AG04450 (cell line): ENCODE results near the gene NUDT3. TPM values are rescaled to one million over a fixed set of nuclear protein-coding genes. Genes with fewer than 3 reads are reported as not detected.
A peak's percentile ranks its signal among the peaks of the same experiment; 100 is the strongest.

Experiments used
- CTCF ChIA-PET: fragments of 300-600, 350-600 bp; formaldehyde crosslinking; extraction: SDS; loops from one replicate; lab custom pipeline; 2022; ENCODE audit warnings: antibody characterized with exemption, inconsistent platforms; lab: Charles Lee
- POLR2A ChIA-PET: fragments of 350-600 bp; formaldehyde crosslinking; extraction: SDS; loops from one replicate; lab custom pipeline; 2021; ENCODE audit warnings: antibody characterized with exemption, inconsistent platforms; lab: Yijun Ruan, JAX
- DNase-seq: peaks from one replicate; pipeline ENCODE4 v3.0.0-alpha.2; 2011; ENCODE audit warnings: low read depth, low spot score
- H3K27ac ChIP-seq: one replicate; pipeline ENCODE4 v1.5.1; 2012; ENCODE audit warnings: low read depth, low read length, control low read depth
- H3K27me3 ChIP-seq: one replicate; pipeline ENCODE4 v1.6.0; 2012; ENCODE audit warnings: low read length; ENCODE audit not compliant: control insufficient read depth, insufficient read depth
- H3K4me3 ChIP-seq: 2 replicates; pipeline ENCODE4 v1.5.1; 2011; ENCODE audit warnings: mild to moderate bottlenecking, low read depth, low read length, control low read depth
- H3K9me3 ChIP-seq: 2 replicates; pipeline ENCODE4 v1.5.1; 2012; ENCODE audit warnings: low read length; ENCODE audit not compliant: control insufficient read depth, insufficient read depth
- polyA plus RNA-seq: library from polyadenylated mRNA; depleted of rRNA; stranded (reverse); fragments of >200 nt; gene quantifications from 2 replicates; pipeline ENCODE4 v1.2.3, GENCODE V29; 2011
- TF ChIP-seq, protein P1 (sequence below): IDR thresholded peaks from 2 replicates; pipeline ENCODE4 v1.5.1; 2011; ENCODE audit warnings: low read depth, low read length, control low read depth, inconsistent platforms

Gene NUDT3
- polyA plus RNA-seq, 1 experiment, result 26.7 TPM

DNA sequence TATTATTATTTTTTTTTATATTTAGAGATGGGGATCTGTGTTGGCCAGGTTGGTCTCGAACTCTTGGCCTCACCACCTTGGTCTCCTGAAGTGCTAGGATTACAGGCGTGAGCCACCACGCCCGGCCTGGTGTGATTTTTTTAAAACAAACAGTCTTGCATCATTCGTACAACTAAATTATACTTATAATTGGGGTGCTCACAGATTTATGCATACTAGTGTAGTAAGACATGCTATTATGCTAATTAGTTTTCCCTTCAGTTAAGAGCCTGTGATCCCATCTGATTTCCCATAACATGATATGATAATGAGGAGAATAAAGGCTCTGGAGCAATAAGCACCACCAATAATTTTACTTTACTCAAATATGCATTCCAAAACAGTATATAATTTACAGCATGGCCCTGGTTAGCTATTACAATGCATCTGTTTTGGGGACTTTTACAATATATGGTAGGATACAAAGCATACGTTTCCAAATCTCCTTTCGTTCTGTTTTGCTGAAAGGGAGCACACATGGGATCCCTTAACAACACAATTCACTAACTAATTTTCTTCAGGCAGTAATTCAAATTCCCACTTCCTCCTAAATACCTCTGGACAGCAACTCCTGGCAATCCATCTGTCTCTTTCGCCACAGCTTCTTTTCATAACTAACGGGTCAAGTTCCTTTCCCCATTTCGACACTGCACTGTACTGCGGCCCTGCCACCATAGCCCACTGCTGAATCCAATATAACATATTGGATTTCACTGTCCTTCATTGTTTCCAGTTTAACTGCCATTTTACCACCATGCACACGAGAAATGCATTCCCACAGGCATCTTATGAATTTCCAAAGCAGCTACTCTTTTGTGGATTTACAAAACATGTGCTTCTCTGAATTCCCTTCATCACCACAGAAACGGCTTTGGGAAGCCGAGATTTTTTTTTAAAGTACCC lies 1.7 kb downstream of the NUDT3 start:
- H3K27me3 ChIP-seq, result no peaks in the 10 kb centered on the region
- H3K9me3 ChIP-seq, result no peaks in the 10 kb centered on the region
- DNase-seq, result no peak
- ChIA-PET CTCF (interaction anchor here (0.7 to 2.4 kb wide), 3 partner anchors 26 to 147 kb away, joined by 5 to 18 read pairs (median 6); partner anchors contain the start of gene SMIM29), POLR2A (interaction anchor here (0.7 to 2.2 kb wide), 5 partner anchors 25 to 167 kb away, joined by 3 to 8 read pairs (median 4); partner anchors contain the start of gene SMIM29)
- TF ChIP-seq, protein P1, sequence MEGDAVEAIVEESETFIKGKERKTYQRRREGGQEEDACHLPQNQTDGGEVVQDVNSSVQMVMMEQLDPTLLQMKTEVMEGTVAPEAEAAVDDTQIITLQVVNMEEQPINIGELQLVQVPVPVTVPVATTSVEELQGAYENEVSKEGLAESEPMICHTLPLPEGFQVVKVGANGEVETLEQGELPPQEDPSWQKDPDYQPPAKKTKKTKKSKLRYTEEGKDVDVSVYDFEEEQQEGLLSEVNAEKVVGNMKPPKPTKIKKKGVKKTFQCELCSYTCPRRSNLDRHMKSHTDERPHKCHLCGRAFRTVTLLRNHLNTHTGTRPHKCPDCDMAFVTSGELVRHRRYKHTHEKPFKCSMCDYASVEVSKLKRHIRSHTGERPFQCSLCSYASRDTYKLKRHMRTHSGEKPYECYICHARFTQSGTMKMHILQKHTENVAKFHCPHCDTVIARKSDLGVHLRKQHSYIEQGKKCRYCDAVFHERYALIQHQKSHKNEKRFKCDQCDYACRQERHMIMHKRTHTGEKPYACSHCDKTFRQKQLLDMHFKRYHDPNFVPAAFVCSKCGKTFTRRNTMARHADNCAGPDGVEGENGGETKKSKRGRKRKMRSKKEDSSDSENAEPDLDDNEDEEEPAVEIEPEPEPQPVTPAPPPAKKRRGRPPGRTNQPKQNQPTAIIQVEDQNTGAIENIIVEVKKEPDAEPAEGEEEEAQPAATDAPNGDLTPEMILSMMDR, result no peak
- H3K4me3 ChIP-seq, result peak overlapping the region; percentile 77
- H3K27ac ChIP-seq, result peak overlapping the region; percentile 52

DNA sequence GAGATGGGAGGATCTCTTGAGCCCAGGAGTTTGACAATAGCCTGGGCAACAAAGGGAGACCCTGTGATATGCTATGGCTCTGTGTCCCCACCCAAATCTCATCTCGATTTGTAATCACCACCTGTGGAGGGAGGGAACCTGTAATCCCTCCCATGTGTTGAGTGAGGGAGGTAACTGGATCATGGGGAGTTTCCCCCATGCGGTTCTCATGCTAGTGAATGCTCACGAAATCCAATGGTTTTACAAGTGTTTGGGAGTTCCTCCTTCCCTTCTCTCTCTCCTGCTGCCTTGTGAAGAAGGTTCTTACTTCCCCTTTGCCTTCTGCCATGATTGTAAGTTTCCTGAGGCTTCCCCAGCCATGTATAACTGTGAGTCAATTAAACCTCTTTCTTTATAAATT lies 3.4 kb downstream of the NUDT3 start:
- TF ChIP-seq, protein P1, result no peak
- ChIA-PET POLR2A (no interaction called here), CTCF (no interaction called here)
- DNase-seq, result no peak
- Histone ChIP-seq H3K27ac (no peak overlapping the region), H3K9me3 (no peaks in the 10 kb centered on the region), H3K27me3 (no peaks in the 10 kb centered on the region), H3K4me3 (no peak overlapping the region)

DNA sequence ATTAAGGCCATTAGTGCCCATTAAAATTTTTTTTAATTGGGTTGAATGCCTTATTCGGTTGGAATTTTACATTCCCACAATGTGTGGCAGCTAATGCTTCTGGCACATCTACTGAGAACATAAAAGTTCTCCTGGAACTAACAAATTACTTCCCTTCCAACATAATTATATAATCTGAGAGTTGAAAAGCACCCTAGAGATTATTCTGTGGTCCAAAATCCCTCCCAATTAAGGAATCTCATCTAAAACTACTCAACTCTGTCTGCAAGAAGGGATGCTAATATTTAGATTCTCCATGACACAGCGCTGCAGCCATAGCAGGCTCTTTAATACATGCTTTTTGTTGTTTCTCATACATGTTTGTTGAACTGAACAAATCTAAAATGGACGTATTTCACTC lies 4.0 kb downstream of the NUDT3 start:
- TF ChIP-seq, protein P1, result no peak
- no peaks in the 10 kb centered on the region for H3K27me3 ChIP-seq
- H3K4me3 ChIP-seq, result no peak overlapping the region
- H3K27ac ChIP-seq, result no peak overlapping the region
- no peak for DNase-seq
- no peaks in the 10 kb centered on the region for H3K9me3 ChIP-seq
- CTCF ChIA-PET, result interaction anchor here (1.0 kb wide), 1 partner anchor 80 kb away, joined by 5 read pairs; no protein-coding TSS in a partner anchor
- POLR2A ChIA-PET, result no interaction called here

DNA sequence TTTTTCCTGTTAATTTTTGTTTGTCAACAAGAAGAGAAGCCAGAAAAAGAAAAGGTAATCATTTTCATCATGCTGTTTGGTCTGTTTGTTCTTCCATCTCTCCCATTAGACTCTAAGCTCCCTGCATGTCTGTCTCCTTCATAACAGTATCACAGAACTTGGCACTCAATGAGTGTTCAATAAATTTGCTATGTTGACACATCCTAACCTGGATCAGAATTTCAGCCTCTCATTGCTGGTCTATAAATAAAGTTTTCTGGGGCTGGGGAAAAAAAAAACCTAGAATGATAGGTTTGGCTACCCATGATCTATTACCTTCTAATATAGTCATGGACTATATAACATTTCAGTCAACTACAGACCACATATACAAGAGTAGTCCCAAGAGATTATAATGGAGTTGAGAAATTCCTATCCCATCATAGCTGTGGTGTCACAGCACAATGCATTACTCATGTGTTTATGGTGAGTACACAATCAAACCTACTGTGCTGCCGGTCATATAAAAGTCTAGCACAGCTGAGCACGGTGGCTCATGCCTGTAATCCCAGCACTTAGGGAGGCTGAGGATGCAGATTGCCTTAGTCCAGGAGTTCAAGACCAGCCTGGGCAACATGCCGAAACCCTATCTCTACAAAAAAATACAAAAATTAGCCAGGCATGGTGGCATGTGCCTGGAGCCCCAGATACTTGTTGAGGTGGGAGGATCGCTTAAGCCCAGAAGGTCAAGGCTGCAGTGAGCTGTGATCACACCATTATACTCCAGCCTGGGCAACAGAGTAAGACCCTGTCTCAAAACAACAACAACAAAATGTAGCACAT lies 5.9 kb downstream of the NUDT3 start:
- DNase-seq, result peak; percentile 70
- no peak overlapping the region for H3K27ac ChIP-seq
- ChIA-PET CTCF (interaction anchor here (0.8 to 2.1 kb wide), 2 partner anchors 28 to 137 kb away, joined by 3 to 10 read pairs; partner anchors contain the start of gene SMIM29), POLR2A (no interaction called here)
- TF ChIP-seq, protein P1, result no peak
- H3K9me3 ChIP-seq, result no peaks in the 10 kb centered on the region
- H3K27me3 ChIP-seq, result no peaks in the 10 kb centered on the region
- no peak overlapping the region for H3K4me3 ChIP-seq
